ENCODE results near the gene FAM184B. TPM values are rescaled to one million over a fixed set of nuclear protein-coding genes. Genes with fewer than 3 reads are reported as not detected.

The FAM184B gene
- total RNA-seq, 2 donors from 2014 or later: 0.18 to 0.39 TPM

DNA sequence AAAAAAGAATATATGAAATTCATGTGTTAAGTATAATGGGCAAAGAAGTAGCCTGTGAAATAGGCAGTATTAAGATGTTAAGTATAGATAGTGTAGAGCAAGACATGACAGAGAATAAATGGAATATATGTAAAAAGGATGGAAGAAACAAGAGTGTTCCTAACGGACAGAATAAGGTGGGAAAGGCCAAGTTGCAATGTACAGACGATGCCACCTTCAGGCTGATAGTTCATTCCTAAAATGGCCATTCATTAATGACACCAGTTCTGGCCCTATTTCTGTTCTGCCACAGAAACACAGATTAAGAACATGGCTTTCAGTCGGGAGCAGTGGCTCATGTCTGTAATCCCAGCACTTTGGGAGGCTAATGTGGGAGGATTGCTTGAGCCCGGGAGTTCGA is 4.4 kb upstream of the FAM184B start:
- intact Hi-C loops (cut with DNase I, micrococcal nuclease): no loop called here
- no peak for ATAC-seq
- no peak for DNase-seq

DNA sequence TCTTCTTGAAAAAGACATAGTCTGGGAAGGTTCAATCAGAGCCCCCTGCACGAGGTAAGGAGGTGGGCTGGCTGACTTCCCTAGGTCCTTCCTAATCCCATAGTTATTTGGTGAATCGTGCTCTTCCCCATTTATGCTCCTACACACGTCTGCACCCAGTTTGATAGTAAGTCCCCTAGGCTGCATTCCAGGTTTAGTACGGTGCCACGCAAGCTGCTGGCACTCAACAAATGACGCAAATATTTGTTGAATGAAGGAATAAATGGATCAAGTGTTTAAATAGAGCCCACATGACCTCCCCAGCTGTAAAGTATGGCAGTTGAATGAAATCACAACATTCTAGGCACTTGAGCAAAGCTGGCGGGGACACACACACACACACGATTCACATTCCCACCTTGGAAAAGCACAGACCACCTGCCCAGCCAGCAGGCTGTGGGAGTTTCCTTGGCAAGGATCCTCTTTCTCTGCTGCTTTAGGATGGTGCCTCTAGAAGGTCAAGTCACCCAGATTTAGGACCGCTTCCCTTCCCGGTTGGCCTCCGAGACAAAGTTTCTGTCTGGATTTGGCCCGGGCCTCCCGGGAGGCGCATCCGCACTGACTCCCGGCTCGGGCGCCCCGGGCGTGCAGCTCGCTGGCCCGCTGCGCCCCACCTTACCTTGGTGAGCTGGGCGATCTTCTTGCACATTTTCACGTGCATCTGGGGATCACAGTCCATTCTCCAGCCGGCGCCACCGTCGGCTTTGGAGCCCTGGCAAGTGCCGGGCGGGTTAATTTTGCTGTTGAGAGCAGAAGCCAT is 721 bp downstream of the FAM184B start:
- DNase-seq (no peak), ATAC-seq (peak; percentile 41)
- intact Hi-C loops (cut with DNase I, micrococcal nuclease): no loop called here

DNA sequence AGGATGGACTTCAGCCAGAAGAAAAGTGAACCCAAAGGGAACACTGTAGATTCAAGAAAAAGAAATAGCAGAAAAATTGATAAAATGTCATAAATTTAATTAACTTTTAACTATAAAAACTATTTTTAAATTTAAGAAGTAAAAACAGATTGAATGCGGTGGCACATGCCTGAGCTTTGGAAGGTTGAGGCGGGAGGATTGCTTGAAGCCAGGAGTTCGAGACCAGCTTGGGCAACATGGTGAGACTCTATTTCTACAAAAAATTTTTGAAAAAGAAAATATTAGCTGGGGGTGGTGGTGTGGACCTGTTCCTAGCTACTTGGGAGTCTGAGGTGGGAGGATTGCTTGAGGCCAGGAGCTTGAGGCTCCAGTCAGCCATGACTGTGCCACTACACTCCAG is 3.0 kb downstream of the FAM184B start:
- intact Hi-C loops (cut with DNase I, micrococcal nuclease): no loop called here
- no peak for DNase-seq
- ATAC-seq: no peak

DNA sequence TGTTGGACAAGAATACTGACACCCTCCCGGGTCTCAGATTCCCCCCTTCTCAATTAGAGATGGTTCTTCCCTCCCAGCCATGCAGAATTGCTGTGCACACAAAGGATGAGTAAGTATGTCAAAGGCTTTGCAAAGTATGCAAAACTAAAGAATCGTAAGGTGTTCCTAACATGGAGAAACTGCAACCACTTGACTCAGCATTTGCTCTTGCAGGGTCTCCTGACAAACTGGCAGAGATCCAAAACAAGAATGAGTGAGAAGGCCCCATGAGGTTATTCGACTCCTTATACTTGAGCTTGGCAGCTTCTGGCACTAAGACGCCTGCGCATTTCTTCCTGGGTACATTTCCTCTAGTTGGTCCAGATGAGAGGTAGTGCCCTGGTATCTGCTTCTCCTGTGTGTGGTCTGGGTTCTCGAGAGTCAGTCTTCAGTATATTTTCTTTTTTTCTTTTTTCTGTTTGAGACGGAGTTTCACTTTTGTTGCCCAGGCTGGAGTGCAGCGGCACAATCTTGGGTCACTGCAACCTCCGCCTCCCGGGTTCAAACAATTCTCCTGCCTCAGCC is 8.2 kb downstream of the FAM184B start:
- DNase-seq (no peak), ATAC-seq (no peak)
- intact Hi-C loops (cut with DNase I, micrococcal nuclease): no loop called here

DNA sequence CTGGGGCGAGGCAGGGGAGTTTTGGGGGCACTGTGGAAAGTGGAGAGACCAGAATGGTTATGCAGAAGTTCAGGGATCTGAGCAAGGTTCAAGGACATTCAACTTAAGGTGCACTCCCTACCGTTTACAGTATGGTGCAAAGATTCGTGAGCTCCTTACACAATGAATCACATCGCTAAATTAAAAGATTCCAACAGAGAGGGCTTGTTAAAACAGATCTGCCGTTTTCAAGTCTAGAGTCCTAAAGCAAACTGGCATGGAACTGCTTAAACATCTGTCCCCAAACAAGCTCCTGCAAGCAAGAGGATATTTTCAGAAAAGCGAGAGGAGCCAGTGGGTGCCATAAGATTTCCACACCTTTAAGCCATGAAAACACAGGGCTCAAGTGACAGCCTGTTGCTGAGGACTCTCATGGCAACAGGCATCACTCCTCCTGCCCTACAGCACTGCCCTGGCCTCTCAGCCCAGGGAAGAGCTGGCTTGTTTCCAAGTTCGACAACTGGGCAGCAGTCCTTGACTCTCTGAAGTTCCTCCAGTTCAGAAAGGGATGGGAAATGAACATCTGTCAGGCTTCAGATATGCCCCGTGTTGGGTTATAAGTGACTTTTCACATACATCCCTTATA is 10.0 kb downstream of the FAM184B start:
- no peak for DNase-seq
- ATAC-seq: no peak
- intact Hi-C loops (cut with DNase I, micrococcal nuclease): no loop called here

DNA sequence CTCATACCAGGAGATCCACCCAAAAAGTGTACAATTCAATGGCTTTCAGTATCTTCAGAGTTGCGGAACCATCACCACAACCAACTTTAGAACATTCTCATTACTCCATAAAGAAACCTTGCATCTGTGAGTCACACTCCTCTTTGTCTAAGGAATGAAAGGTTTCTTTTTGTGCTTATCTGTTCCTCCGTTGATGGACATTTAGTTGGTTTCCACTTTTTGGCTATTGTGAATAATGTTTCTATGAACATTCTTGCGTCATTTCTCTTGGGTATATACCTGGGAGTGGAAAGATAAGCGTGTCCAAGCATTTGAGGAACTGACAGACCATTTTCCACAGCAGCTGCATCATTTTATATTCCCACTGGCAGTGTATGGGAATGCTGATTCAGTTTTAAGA is 10.6 kb downstream of the FAM184B start:
- ATAC-seq: no peak
- no peak for DNase-seq
- intact Hi-C loops (cut with DNase I, micrococcal nuclease): no loop called here

DNA sequence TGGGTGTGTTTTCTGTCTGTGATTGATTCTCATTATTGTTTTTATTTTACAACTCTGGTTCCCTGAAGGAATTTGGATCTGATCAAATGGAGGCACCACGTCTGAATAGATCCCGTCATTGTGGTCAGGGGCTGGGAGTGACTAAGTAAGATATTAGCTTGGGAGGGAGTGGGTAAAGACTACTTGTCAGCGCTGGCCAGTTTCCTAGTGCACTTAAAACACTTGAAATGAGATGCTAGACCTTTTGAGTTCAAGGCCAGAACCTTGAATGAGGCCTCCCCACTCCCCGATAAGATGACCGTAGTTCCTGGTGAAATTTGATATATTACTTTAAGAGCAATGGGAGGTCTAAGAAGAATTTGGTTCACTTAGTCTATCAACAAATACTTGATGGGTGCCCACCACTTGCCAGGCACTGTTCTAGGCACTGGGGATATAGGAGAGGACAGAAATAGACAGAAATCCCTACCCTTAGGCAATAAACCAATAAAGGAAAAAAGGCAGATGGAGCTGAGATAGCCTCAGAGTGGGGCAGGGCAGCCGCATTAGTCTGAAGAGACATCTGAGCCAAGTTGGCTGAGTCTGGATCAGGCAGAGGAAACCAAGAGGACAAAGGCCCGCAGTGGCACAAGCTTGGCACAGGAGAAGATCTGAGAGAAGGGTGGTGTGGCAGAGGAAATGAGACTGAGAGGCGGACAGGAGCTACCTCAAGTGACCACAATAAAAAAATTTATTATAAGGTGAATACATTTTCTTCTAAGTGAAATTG is 11.8 kb downstream of the FAM184B start:
- no peak for ATAC-seq
- intact Hi-C loops (cut with DNase I, micrococcal nuclease): no loop called here
- no peak for DNase-seq

DNA sequence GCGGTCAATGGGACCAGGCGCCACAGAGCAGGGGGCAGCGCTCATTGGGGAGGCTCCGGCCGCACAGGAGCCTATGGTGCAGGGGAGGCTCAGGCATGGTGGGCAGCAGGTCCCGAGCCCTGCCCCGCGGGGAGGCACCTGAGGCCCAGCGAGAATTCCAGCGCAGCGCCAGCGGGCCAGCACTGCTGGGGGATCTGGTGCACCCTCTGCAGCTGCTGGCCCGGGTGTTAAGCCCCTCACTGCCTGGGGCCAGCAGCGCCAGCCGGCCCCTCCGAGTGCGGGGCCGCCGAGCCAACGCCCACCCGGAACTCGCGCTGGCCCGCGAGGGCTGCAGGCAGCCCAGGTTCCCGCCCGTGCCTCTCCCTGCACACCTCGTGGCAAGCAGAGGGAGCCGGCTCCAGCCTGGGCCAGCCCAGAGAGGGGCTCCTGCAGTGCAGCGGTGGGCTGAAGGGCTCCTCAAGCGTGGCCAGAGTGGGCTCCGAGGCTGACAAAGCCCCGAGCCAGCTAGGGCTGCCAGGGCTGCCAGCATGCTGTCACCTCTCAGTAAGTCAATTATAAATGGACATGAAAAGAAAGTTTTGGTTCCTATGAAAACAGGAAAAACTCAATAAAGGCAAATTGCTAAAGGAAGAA is 14.5 kb downstream of the FAM184B start:
- intact Hi-C loops (cut with DNase I, micrococcal nuclease): no loop called here
- no peak for ATAC-seq
- no peak for DNase-seq

DNA sequence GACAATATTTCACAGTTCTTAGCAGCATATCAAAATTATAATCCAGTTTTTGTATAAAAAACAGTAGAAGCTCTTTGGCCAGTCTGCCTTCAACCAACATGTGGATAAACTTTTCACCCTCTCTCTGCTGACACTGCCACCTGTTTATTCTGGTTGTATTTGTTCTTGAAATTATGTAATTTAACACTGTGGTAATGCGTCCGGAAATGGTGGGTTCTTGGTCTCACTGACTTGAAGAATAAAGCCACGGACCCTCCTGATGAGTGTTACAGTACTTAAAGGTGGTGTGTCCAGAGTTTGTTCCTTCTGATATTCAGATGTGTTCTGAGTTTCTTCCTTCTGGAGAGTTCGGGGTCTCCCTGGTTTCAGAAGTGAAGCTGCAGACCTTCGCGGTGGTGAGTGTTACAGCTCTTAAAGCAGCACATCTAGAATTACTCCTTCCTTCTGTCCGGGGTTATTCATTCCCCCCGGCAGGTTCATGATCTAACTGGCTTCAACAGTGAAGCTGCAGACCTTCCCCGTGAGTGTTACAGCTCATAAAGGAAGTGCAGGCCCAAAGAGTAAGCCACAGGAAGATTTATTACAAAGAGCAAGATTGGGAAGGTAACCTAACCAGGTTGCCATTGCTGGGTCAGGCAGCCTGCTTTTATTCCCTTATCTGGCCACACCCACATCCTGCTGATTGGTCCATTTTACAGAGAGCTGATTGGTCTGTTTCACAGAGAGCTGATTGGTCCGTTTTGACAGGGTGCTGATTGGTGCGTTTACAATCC is 15.7 kb downstream of the FAM184B start:
- intact Hi-C loops (cut with DNase I, micrococcal nuclease): no loop called here

DNA sequence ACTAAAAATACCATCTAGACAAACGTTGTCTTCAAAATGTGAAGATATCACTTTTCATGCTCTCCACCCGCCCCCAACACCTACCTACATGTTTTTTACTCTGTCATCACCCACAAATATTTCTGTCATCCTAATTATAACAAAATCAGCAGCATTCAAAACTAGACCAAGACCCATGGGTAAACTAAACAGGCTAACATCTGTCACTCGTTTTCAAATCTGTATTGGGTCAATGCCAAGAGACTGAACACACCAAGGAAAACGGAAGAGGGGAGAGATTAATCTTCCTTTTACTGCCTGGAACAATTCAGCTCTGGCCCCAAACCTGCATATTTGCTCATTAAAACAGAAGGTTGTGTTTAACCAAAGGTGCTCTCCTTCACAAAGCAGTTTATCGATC is 17.5 kb downstream of the FAM184B start:
- intact Hi-C loops (cut with DNase I, micrococcal nuclease): no loop called here
- DNase-seq: no peak
- ATAC-seq: no peak

More for the DNA sequence above, 15.7 kb downstream of the FAM184B start:
- no peak for DNase-seq
- ATAC-seq: no peak

DNA sequence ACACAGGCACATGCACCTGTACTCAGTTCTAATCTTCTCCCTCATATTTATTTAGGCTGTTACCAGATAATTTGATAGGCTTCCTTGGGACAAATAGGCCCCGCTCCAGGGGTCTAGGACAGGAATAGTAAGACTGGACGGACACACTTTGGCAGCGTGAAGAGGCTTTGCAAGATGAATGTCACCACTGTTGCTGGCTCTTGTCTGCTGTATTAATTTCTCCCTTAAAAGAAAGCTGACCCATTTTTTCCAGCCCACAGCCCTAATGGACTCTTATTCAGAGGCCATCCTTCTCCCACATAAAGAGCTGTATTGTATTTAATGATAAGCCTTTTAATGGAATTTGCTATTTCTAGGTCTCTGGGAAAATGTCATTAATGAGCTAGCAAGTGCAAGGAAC is 18.0 kb downstream of the FAM184B start:
- DNase-seq: no peak
- no peak for ATAC-seq
- intact Hi-C loops (cut with DNase I, micrococcal nuclease): no loop called here

DNA sequence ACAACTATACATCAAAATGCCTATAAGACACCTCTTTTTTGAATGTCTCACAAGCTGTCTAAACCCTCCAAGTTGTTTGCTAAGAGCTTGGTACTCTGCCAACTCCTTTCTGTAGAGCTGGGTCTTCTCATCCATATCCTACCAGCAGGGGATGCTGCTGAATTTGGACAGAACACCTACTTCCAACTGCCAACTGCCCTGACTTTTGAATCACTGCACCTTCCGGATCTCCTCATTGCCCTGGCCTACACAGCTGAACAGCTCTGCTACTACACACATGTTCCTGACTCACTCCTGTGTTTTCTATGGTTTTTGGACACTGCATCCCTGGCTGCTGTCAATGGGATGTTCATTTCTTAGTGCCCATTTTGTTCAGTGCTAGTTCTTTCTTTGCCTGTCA is 18.7 kb downstream of the FAM184B start:
- DNase-seq (no peak), ATAC-seq (no peak)
- intact Hi-C loops (cut with DNase I, micrococcal nuclease): no loop called here

DNA sequence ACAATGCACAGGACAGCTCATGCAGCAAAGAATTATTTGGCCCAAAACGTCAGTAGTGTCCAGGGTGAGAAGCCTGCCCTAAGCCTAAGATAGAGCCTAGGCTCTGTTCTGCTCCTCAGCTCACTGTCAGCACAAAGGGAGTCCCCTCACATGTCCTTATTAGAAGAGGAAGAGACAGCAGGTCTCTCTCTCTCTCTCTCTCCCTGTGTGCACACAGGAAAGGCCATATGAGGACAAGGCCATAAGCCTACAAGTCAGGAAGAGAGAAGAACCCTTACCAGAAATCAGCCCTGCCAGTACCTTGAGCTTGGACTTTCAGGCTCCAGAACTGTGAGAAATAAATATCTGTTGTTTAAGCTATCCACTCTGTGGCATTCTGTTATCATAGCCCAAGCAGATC is 20.4 kb downstream of the FAM184B start:
- intact Hi-C loops (cut with DNase I, micrococcal nuclease): no loop called here
- no peak for ATAC-seq
- no peak for DNase-seq

DNA sequence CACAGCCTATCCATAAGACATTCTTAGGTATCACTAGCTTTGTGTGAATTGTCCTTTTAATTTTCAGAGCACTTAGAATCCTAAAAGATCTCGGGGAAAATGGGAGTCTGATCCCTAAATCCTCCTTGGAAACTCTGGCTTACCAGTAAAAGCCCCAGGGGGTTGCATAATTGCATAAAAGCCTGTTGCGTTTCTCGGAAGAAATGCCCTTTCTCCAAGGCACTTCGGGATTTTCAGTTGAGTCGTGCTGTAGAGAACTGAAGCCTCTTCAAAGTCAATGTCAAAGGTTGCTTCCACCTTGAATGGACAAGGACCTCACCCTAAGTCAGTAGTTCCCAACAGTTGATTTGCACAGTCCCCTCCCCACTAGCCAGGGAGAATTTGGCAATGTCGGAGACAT is 20.8 kb downstream of the FAM184B start:
- intact Hi-C loops (cut with DNase I, micrococcal nuclease): no loop called here
- DNase-seq (no peak), ATAC-seq (no peak)

DNA sequence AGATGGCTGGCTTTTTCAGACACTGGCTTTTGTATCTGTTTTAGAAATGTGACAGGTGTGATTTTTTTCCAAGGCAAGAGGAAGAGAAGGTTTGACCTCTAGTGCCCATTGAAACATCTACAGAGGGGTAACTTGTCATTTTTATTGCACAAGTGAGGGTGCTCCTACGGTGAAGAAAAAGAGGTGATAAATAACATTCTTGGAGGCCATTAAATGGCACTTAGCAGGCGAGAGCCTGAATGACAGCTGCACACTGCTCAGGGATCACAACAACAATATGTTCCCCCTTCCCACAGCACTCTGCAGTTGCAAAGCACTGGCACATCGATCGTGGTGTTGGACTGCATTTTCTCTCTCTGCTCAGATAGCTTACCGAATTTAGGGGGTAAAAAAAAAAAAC is 22.9 kb downstream of the FAM184B start:
- DNase-seq (no peak), ATAC-seq (no peak)
- intact Hi-C loops (cut with DNase I, micrococcal nuclease): no loop called here

DNA sequence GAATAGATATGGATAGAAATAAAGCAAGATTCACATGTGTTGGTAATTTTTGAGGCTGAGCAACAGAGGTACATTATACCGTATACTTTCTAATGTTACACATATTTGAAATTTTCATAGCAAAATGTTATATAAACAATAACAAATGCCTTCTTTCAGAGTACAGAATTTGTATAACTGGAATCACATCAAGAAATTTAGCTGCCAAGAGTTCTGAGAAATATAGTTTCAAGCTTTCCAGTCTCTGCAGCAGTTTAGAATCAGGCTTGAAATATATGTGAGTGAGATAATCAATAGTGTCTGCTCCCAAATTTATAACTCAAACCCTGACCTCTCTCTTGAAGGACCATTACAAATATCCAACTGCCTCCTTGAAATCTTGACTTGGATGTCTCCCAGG is 23.8 kb downstream of the FAM184B start:
- ATAC-seq (no peak), DNase-seq (no peak)
- intact Hi-C loops (cut with DNase I, micrococcal nuclease): no loop called here

DNA sequence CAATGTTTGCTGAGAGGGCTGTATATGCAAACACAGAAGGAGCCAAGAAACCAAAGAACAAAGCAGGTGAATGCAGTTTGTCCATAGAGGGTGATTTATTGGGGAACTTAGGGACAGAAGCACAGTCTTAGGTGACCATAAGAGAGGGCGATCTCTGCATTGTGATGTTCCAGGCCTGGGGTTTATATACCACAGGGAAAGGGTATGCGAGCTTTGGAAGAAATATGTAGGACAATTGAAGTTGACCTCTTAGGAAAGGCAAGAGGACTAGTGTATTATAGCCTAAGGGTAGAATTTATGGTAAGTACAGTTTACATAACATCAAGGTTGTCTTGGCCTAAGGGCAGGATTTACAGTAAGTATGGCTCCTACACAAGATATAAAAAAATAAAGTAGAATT is 27.8 kb downstream of the FAM184B start:
- intact Hi-C loops (cut with DNase I, micrococcal nuclease): no loop called here
- ATAC-seq (no peak), DNase-seq (no peak)

DNA sequence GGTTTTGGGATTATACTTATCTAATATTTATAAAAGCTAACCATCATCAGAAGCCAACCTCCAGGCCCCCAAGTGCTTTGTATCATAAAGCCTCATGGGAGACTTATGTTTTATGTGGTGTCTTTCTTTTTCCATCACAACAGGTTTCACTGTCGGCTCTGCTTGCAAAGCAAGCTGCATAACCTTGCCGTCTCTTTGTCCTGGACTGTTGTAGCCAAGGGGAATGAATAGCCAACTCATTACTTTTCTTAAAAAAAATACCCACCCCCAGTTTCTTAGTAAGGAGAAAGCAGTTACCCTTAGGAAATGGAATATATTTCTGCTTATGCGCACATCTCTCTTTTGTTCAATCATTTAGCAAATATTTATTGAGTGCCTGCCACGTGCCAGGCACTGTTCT is 40.7 kb downstream of the FAM184B start:
- intact Hi-C loops (cut with DNase I, micrococcal nuclease): no loop called here
- ATAC-seq: no peak
- DNase-seq: no peak

DNA sequence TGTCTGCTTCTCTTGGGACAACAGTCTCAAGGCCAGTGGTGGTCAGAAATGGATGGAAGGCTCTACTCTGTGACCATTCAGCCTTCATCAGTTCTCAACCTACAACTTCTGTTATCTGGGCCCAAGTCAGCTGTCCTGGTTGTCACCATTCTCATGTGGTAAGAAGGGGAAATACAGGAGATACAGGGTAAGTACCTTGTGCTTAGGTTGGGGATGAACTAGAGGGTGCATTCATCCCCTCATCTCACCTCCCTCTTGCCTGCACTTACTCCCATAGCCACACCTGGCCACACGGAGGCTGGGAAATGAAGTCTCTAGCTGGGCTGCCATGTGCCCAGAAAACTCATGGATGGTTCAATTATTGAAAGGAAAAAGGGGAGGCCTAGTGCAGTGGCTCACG is 44.9 kb downstream of the FAM184B start:
- ATAC-seq: no peak

More for the DNA sequence above, 44.9 kb downstream of the FAM184B start:
- DNase-seq: no peak
- intact Hi-C loops (cut with DNase I, micrococcal nuclease): no loop called here

Data from left colon (tissue), 2 donors.